Activated T-cell treated with anti-CD3 and anti-CD28 coated beads for 4 hours (primary cell): ENCODE data around the gene ARFGAP1.
"Not testable (repeated sequence)": the region's sequence is repeated elsewhere in the genome, so short reads cannot be mapped to it uniquely, and the experiment has no call there.

ENCODE experiments used
- DNase-seq: peaks from one replicate; pipeline ENCODE4 v3.0.0-alpha.2; 2020

Gene ARFGAP1

GRCh38 chr20:63293456-63293855 is 20.8 kb downstream of the ARFGAP1 start:
- DNase-seq, result no peak

- DNase-seq, result no peak
Measured at GRCh38 chr20:63293871-63294535, 21.4 kb downstream of the ARFGAP1 start.

- DNase-seq, result no peak
Measured at GRCh38 chr20:63294536-63294900, 21.9 kb downstream of the ARFGAP1 start.

GRCh38 chr20:63295018-63295417 is 22.4 kb downstream of the ARFGAP1 start:
- no peak for DNase-seq

- DNase-seq, result no peak
Measured at GRCh38 chr20:63295422-63295821, 22.8 kb downstream of the ARFGAP1 start.

GRCh38 chr20:63295846-63296245 is 23.2 kb downstream of the ARFGAP1 start:
- DNase-seq, result no peak

- no peak for DNase-seq
Measured at GRCh38 chr20:63296531-63297299, 24.1 kb downstream of the ARFGAP1 start.

GRCh38 chr20:63297371-63297781 is 24.8 kb downstream of the ARFGAP1 start:
- no peak for DNase-seq

- no peak for DNase-seq
Measured at GRCh38 chr20:63297796-63298572, 25.4 kb downstream of the ARFGAP1 start.

- no peak for DNase-seq
Measured at GRCh38 chr20:63298731-63299312, 26.2 kb downstream of the ARFGAP1 start.

- DNase-seq, result no peak
Measured at GRCh38 chr20:63301671-63302070, 29.1 kb downstream of the ARFGAP1 start.

GRCh38 chr20:63303095-63303666 is 30.6 kb downstream of the ARFGAP1 start:
- DNase-seq, result no peak

- no peak for DNase-seq
Measured at GRCh38 chr20:63305393-63305792, 32.8 kb downstream of the ARFGAP1 start.

GRCh38 chr20:63305933-63306672 is 33.5 kb downstream of the ARFGAP1 start:
- not testable (repeated sequence) for DNase-seq

- DNase-seq, result no peak
Measured at GRCh38 chr20:63306673-63307537, 34.3 kb downstream of the ARFGAP1 start.

- no peak for DNase-seq
Measured at GRCh38 chr20:63307538-63308217, 35.1 kb downstream of the ARFGAP1 start.

GRCh38 chr20:63308218-63308911 is 35.8 kb downstream of the ARFGAP1 start:
- no peak for DNase-seq

GRCh38 chr20:63309261-63310071 is 36.9 kb downstream of the ARFGAP1 start:
- no peak for DNase-seq
